Measurements from ENCODE around the gene UBE2G2.

UBE2G2 gene

GRCh38 chr21:44724926-44725325 is 76.7 kb downstream of the UBE2G2 start:
- TF ChIP-seq ZFP30 (CRISPR knock-in tag; IDR thresholded peaks at IDR 0.05) (no peak), ZC3H10 (CRISPR knock-in tag; IDR thresholded peaks at IDR 0.05) (no peak), RARB (CRISPR knock-in tag; IDR thresholded peaks at IDR 0.05) (no peak), ZNF8 (CRISPR knock-in tag; IDR thresholded peaks at IDR 0.05) (no peak), ARNTL (CRISPR knock-in tag; IDR thresholded peaks at IDR 0.05; ENCODE audit: borderline replicate concordance, low read depth) (no peak), TSHZ2 (CRISPR knock-in tag; IDR thresholded peaks at IDR 0.05) (no peak), POU6F1 (CRISPR knock-in tag; IDR thresholded peaks at IDR 0.05; ENCODE audit: borderline replicate concordance, low read depth) (no peak), CREB5 (CRISPR knock-in tag; IDR thresholded peaks at IDR 0.05; ENCODE audit: low read depth) (no peak), CSDC2 (CRISPR knock-in tag; IDR thresholded peaks at IDR 0.05) (no peak), TCF4 (CRISPR knock-in tag; IDR thresholded peaks at IDR 0.05; ENCODE audit: borderline replicate concordance) (no peak), SNAI2 (CRISPR knock-in tag; IDR thresholded peaks at IDR 0.05) (no peak), ZNF565 (CRISPR knock-in tag; conservative IDR thresholded peaks at IDR 0.05; ENCODE audit: low read depth) (no peak), ZNF70 (CRISPR knock-in tag; IDR thresholded peaks at IDR 0.05) (no peak), GLIS3 (CRISPR knock-in tag; IDR thresholded peaks at IDR 0.05) (no peak), BACH2 (CRISPR knock-in tag; IDR thresholded peaks at IDR 0.05; ENCODE audit: borderline replicate concordance) (no peak), TOX (CRISPR knock-in tag; IDR thresholded peaks at IDR 0.05; ENCODE audit: borderline replicate concordance) (no peak), PPARA (CRISPR knock-in tag; IDR thresholded peaks at IDR 0.05; ENCODE audit: borderline replicate concordance) (no peak), CSRNP3 (CRISPR knock-in tag; IDR thresholded peaks at IDR 0.05) (no peak)
- ATAC-seq = no peak

GRCh38 chr21:44724196-44724595 is 77.4 kb downstream of the UBE2G2 start:
- TF ChIP-seq ZNF8 (CRISPR knock-in tag; IDR thresholded peaks at IDR 0.05) (no peak), TOX (CRISPR knock-in tag; IDR thresholded peaks at IDR 0.05; ENCODE audit: borderline replicate concordance) (no peak), CSRNP3 (CRISPR knock-in tag; IDR thresholded peaks at IDR 0.05) (no peak), ZNF70 (CRISPR knock-in tag; IDR thresholded peaks at IDR 0.05) (no peak), CSDC2 (CRISPR knock-in tag; IDR thresholded peaks at IDR 0.05) (no peak), TSHZ2 (CRISPR knock-in tag; IDR thresholded peaks at IDR 0.05) (no peak), ARNTL (CRISPR knock-in tag; IDR thresholded peaks at IDR 0.05; ENCODE audit: borderline replicate concordance, low read depth) (no peak), RARB (CRISPR knock-in tag; IDR thresholded peaks at IDR 0.05) (no peak), PATZ1 (CRISPR knock-in tag; IDR thresholded peaks at IDR 0.05; ENCODE audit: borderline replicate concordance) (no peak)
- no peak for ATAC-seq

All from SK-N-SH treated with all-trans-retinoic acid at 6 μM for 48 hours (cell line).